Spleen (tissue), 7 donors: Measurements from ENCODE around the gene FIGN.

Source experiments
- CTCF ChIP-seq, 11 experiments: fragments of 200-600 bp in 7 of 11; fragments of 450-650 bp in 4 of 11; sonication (generic) in 4 of 11; IDR thresholded peaks in 8 of 11; conservative IDR thresholded peaks in 3 of 11; 1 replicate in 7 of 11; 2 replicates in 4 of 11; pipeline versions ENCODE4 v1.4.0 to v1.8.0; 2016 to 2021; ENCODE audit warnings: antibody characterized with exemption in 11 of 11, inconsistent platforms in 4 of 11, mild to moderate bottlenecking in 1 of 11
- POLR2A ChIP-seq, 3 donors: fragments of 450-650 bp; IDR thresholded peaks; one replicate each; pipeline ENCODE4 v1.5.1; 2017; ENCODE audit warnings: antibody characterized with exemption in 3 of 3, mild to moderate bottlenecking in 1 of 3
- POLR2AphosphoS5 ChIP-seq, 3 donors: sonication (generic); formaldehyde crosslinking; IDR thresholded peaks; one replicate each; pipeline ENCODE4 v1.5.1; 2017; ENCODE audit warnings: antibody characterized with exemption in 3 of 3
- donor health status: DM: no; HTN: no; CAD: no; lungs with moderate emphysema.
- donor health status: DM: no; HTN: no; CAD: no.
- donor health status: DM: no; HTN: no; CAD: no.

- TF ChIP-seq POLR2A (IDR thresholded peaks at IDR 0.05) (no peak), POLR2AphosphoS5 (IDR thresholded peaks at IDR 0.05) (no peak), CTCF (IDR thresholded peaks at IDR 0.05 in 8 of 11, conservative IDR thresholded peaks at IDR 0.05 in 3 of 11) (no peak)
Observed at GRCh38 chr2:163779970-163780597, 44.3 kb upstream of the FIGN start.
